Activated CD4-positive, alpha-beta memory T cell treated with anti-CD3 and anti-CD28 coated beads, Interleukin-2, amount 10 ng/mL, durations not matched to agents 7 days and 5 days (primary cell): ENCODE measurements around the gene GIT1. TPM values are rescaled to one million over a fixed set of nuclear protein-coding genes. Genes with fewer than 3 reads are reported as not detected.
A peak's percentile ranks its signal among the peaks of the same experiment; 100 is the strongest.

ENCODE experiments used
- CTCF ChIA-PET: fragments of 350-600 bp; sonication (Branson Sonifier 250); formaldehyde crosslinking; loops from one replicate; lab custom pipeline; 2021; ENCODE audit warnings: antibody characterized with exemption, inconsistent platforms; lab: Charles Lee
- POLR2A ChIA-PET: fragments of 350-600 bp; sonication (Branson Sonifier 250); formaldehyde crosslinking; loops from one replicate; lab custom pipeline; 2021; ENCODE audit warnings: antibody characterized with exemption; lab: Charles Lee
- DNase-seq: peaks from one replicate; pipeline ENCODE4 v3.0.0-alpha.2; 2020
- H3K27ac Mint-ChIP-seq: one replicate; pipeline ENCODE4 v1.8.0; 2021; ENCODE audit warnings: mild to moderate bottlenecking, mixed read lengths
- H3K27me3 Mint-ChIP-seq: one replicate; pipeline ENCODE4 v1.8.0; 2021; ENCODE audit warnings: mixed read lengths
- H3K36me3 Mint-ChIP-seq: one replicate; pipeline ENCODE4 v1.8.0; 2021; ENCODE audit warnings: low read depth, mixed read lengths
- H3K4me1 Mint-ChIP-seq: one replicate; pipeline ENCODE4 v1.8.0; 2021; ENCODE audit warnings: mixed read lengths
- H3K4me3 Mint-ChIP-seq: one replicate; pipeline ENCODE4 v1.8.0; 2021; ENCODE audit warnings: mild to moderate bottlenecking, mixed read lengths
- H3K9me3 Mint-ChIP-seq: one replicate; pipeline ENCODE4 v1.8.0; 2021; ENCODE audit warnings: mixed read lengths
- total RNA-seq, 2 experiments: library from RNA; stranded (reverse); gene quantifications; one replicate each; pipeline ENCODE4 v1.2.3, GENCODE V29; 2021

Gene GIT1
- total RNA-seq, 2 experiments from 2014 or later = 76.6 to 80.4 TPM

- Mint-ChIP-seq H3K9me3 (no peaks in the 10 kb centered on the region), H3K27me3 (peaks cover 12% of the 10 kb centered on the region), H3K4me1 (peaks cover 52% of the 10 kb centered on the region), H3K36me3 (no peaks in the 10 kb centered on the region), H3K4me3 (peak overlapping the region; percentile 75), H3K27ac (peak overlapping the region; percentile 99)
- CTCF ChIA-PET = interaction anchor here (0.6 to 5.0 kb wide), 20 partner anchors 10 to 665 kb away, joined by 3 to 75 read pairs (median 6); partner anchors contain the start of genes ABHD15, ANKRD13B and TP53I13
- POLR2A ChIA-PET = interaction anchor here (0.6 to 6.4 kb wide), 12 partner anchors 10 to 469 kb away, joined by 3 to 107 read pairs (median 9); partner anchors contain the start of genes ABHD15, ANKRD13B, GIT1 and NUFIP2
- no peak for DNase-seq
Observed at GRCh38 chr17:29614349-29615047, 25.1 kb upstream of the GIT1 start.

GRCh38 chr17:29613856-29614255, 24.4 kb upstream of the GIT1 start:
- peaks cover 10% of the 10 kb centered on the region for H3K27me3 Mint-ChIP-seq
- peaks cover 49% of the 10 kb centered on the region for H3K4me1 Mint-ChIP-seq
- H3K27ac Mint-ChIP-seq = peak overlapping the region; percentile 47
- H3K4me3 Mint-ChIP-seq = peak overlapping the region; percentile 75
- ChIA-PET CTCF (interaction anchor here (0.6 to 4.1 kb wide), 14 partner anchors 10 to 244 kb away, joined by 3 to 75 read pairs (median 6); partner anchors contain the start of genes ABHD15 and ANKRD13B), POLR2A (interaction anchor here (1.1 to 6.4 kb wide), 6 partner anchors 21 to 146 kb away, joined by 3 to 107 read pairs (median 21); partner anchors contain the start of genes ABHD15, ANKRD13B and TP53I13)
- no peak for DNase-seq
- H3K9me3 Mint-ChIP-seq = no peaks in the 10 kb centered on the region
- H3K36me3 Mint-ChIP-seq = no peaks in the 10 kb centered on the region

GRCh38 chr17:29613352-29613837, 23.9 kb upstream of the GIT1 start:
- Mint-ChIP-seq H3K36me3 (no peaks in the 10 kb centered on the region), H3K27ac (peak overlapping the region; percentile 47), H3K9me3 (no peaks in the 10 kb centered on the region), H3K27me3 (peaks cover 10% of the 10 kb centered on the region), H3K4me3 (no peak overlapping the region), H3K4me1 (peaks cover 45% of the 10 kb centered on the region)
- DNase-seq = peak; percentile 96
- CTCF ChIA-PET = interaction anchor here (0.6 to 4.1 kb wide), 18 partner anchors 9 to 380 kb away, joined by 3 to 75 read pairs (median 5); partner anchors contain the start of genes ABHD15, ANKRD13B and TP53I13
- POLR2A ChIA-PET = interaction anchor here (1.1 to 6.4 kb wide), 6 partner anchors 21 to 146 kb away, joined by 3 to 107 read pairs (median 21); partner anchors contain the start of genes ABHD15, ANKRD13B and TP53I13

- POLR2A ChIA-PET = interaction anchor here (1.1 to 6.4 kb wide), 6 partner anchors 20 to 147 kb away, joined by 3 to 107 read pairs (median 21); partner anchors contain the start of genes ABHD15, ANKRD13B and TP53I13
- no peaks in the 10 kb centered on the region for H3K36me3 Mint-ChIP-seq
- peaks cover 40% of the 10 kb centered on the region for H3K4me1 Mint-ChIP-seq
- no peaks in the 10 kb centered on the region for H3K9me3 Mint-ChIP-seq
- H3K27me3 Mint-ChIP-seq = peaks cover 10% of the 10 kb centered on the region
- CTCF ChIA-PET = interaction anchor here (0.6 to 4.1 kb wide), 18 partner anchors 8 to 379 kb away, joined by 3 to 75 read pairs (median 5); partner anchors contain the start of genes ABHD15, ANKRD13B and TP53I13
- no peak for DNase-seq
- H3K4me3 Mint-ChIP-seq = no peak overlapping the region
- H3K27ac Mint-ChIP-seq = no peak overlapping the region
Observed at GRCh38 chr17:29612404-29613280, 23.2 kb upstream of the GIT1 start.

GRCh38 chr17:29612094-29612403, 22.6 kb upstream of the GIT1 start:
- ChIA-PET POLR2A (no interaction called here), CTCF (interaction anchor here (1.4 to 4.1 kb wide), 2 partner anchors 24 to 31 kb away, joined by 6 to 43 read pairs; no protein-coding TSS in a partner anchor)
- Mint-ChIP-seq H3K36me3 (no peaks in the 10 kb centered on the region), H3K4me3 (no peak overlapping the region), H3K27ac (no peak overlapping the region), H3K4me1 (peaks cover 34% of the 10 kb centered on the region), H3K9me3 (no peaks in the 10 kb centered on the region), H3K27me3 (peaks cover 10% of the 10 kb centered on the region)
- no peak for DNase-seq

- no peak for DNase-seq
- Mint-ChIP-seq H3K4me1 (peaks cover 29% of the 10 kb centered on the region), H3K36me3 (no peaks in the 10 kb centered on the region), H3K27me3 (peaks cover 4% of the 10 kb centered on the region), H3K9me3 (no peaks in the 10 kb centered on the region), H3K4me3 (no peak overlapping the region), H3K27ac (no peak overlapping the region)
- POLR2A ChIA-PET = no interaction called here
- CTCF ChIA-PET = interaction anchor here (0.8 to 4.1 kb wide), 3 partner anchors 19 to 44 kb away, joined by 3 to 43 read pairs (median 6); partner anchors contain the start of genes ABHD15 and ANKRD13B
Observed at GRCh38 chr17:29611351-29612093, 22.1 kb upstream of the GIT1 start.

GRCh38 chr17:29610395-29610794, 20.9 kb upstream of the GIT1 start:
- no peak for DNase-seq
- CTCF ChIA-PET = interaction anchor here (0.8 to 2.5 kb wide), 3 partner anchors 7 to 43 kb away, joined by 3 to 10 read pairs (median 6); partner anchors contain the start of genes ABHD15 and ANKRD13B
- no peak overlapping the region for H3K4me3 Mint-ChIP-seq
- no peaks in the 10 kb centered on the region for H3K27me3 Mint-ChIP-seq
- no peaks in the 10 kb centered on the region for H3K36me3 Mint-ChIP-seq
- H3K4me1 Mint-ChIP-seq = peaks cover 19% of the 10 kb centered on the region
- H3K27ac Mint-ChIP-seq = no peak overlapping the region
- no peaks in the 10 kb centered on the region for H3K9me3 Mint-ChIP-seq
- POLR2A ChIA-PET = no interaction called here

GRCh38 chr17:29608986-29609385, 19.5 kb upstream of the GIT1 start:
- H3K4me3 Mint-ChIP-seq = no peak overlapping the region
- no peaks in the 10 kb centered on the region for H3K27me3 Mint-ChIP-seq
- no peak overlapping the region for H3K27ac Mint-ChIP-seq
- CTCF ChIA-PET = interaction anchor here (1.7 to 2.5 kb wide), 2 partner anchors 8 to 17 kb away, joined by 5 to 10 read pairs; partner anchors contain the start of gene ANKRD13B
- H3K4me1 Mint-ChIP-seq = peaks cover 5% of the 10 kb centered on the region
- POLR2A ChIA-PET = interaction anchor here (1.3 to 2.0 kb wide), 2 partner anchors 8 to 18 kb away, joined by 3 to 11 read pairs; no protein-coding TSS in a partner anchor
- DNase-seq = no peak
- H3K36me3 Mint-ChIP-seq = no peaks in the 10 kb centered on the region
- H3K9me3 Mint-ChIP-seq = no peaks in the 10 kb centered on the region

GRCh38 chr17:29607557-29608195, 18.2 kb upstream of the GIT1 start:
- H3K9me3 Mint-ChIP-seq = no peaks in the 10 kb centered on the region
- no peaks in the 10 kb centered on the region for H3K36me3 Mint-ChIP-seq
- H3K27me3 Mint-ChIP-seq = no peaks in the 10 kb centered on the region
- ChIA-PET CTCF (interaction anchor here (1.0 to 2.5 kb wide), 3 partner anchors 9 to 16 kb away, joined by 3 to 10 read pairs (median 9); no protein-coding TSS in a partner anchor), POLR2A (interaction anchor here (0.9 to 2.0 kb wide), 4 partner anchors 10 to 115 kb away, joined by 3 to 11 read pairs (median 3); no protein-coding TSS in a partner anchor)
- DNase-seq = no peak
- H3K4me1 Mint-ChIP-seq = no peaks in the 10 kb centered on the region
- no peak overlapping the region for H3K4me3 Mint-ChIP-seq
- H3K27ac Mint-ChIP-seq = no peak overlapping the region

GRCh38 chr17:29603109-29603674, 13.7 kb upstream of the GIT1 start:
- DNase-seq = no peak
- CTCF ChIA-PET = interaction anchor here (0.7 to 2.6 kb wide), 2 partner anchors 12 to 29 kb away, joined by 3 to 8 read pairs; no protein-coding TSS in a partner anchor
- Mint-ChIP-seq H3K27ac (no peak overlapping the region), H3K36me3 (no peaks in the 10 kb centered on the region), H3K9me3 (no peaks in the 10 kb centered on the region), H3K4me3 (no peak overlapping the region), H3K27me3 (no peaks in the 10 kb centered on the region), H3K4me1 (peaks cover 2% of the 10 kb centered on the region)
- POLR2A ChIA-PET = no interaction called here
